Measurements from ENCODE around the gene SPRR1B.
"Not testable (repeated sequence)": the region's sequence is repeated elsewhere in the genome, so short reads cannot be mapped to it uniquely, and the experiment has no call there.

SPRR1B gene, protein sequence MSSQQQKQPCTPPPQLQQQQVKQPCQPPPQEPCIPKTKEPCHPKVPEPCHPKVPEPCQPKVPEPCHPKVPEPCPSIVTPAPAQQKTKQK

GRCh38 chr1:153030895-153031294 is at the start of gene SPRR1B:
Gene SPRR1B, plus strand, starts transcription at chr1:153031203. Its CDS starts 1,143 bp downstream, at chr1:153032346.
- DNase-seq = no peak

DNA sequence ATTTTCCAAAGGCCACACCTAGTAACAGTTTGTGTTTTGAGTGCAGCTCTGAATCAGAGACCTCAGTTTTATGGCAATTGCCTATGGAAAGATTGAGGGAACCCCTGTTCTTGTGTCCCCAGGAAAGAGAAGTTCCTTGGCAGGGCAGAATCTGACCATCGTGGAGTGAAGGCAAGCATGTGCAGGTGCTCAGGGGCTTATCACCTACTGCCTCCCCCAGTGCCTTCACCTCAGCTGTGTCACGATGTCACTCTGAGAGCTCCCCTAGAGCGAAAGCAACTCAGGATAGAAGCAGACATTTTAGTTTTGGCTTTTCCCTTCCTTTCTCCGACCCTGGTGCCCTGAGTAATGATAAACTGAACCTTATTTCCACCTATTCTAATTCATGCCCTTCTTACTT is 48.9 kb upstream of the SPRR1B start:
- DNase-seq = no peak

- DNase-seq = no peak
Measured at GRCh38 chr1:152983234-152983633, 47.8 kb upstream of the SPRR1B start.

GRCh38 chr1:152983743-152984142 is 47.3 kb upstream of the SPRR1B start, which contains the start of gene SPRR1A:
Gene SPRR1A, plus strand, starts transcription at chr1:152984081. Its CDS starts 1,150 bp downstream, at chr1:152985231.
- DNase-seq = no peak

DNA sequence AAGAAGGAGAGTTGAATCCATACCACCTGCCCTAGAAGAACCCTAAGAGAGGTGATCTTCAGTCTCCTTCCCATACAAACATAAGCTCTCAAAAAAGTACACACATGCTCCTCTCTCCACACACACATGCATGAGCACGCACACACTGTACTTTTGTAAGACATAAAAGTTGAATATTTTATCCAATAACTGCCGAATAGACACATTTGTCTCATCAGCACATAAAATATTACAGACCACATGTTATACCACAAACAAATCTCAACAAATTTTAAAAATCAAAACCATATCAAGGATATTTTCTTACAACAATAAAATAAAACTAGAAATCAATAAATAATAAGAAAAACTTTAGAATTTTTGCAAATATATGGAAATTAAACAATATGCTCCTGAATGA is 44.4 kb upstream of the SPRR1B start:
- DNase-seq = no peak

GRCh38 chr1:152993186-152993585 is 37.8 kb upstream of the SPRR1B start:
- DNase-seq = no peak

GRCh38 chr1:152995842-152996241 is 35.2 kb upstream of the SPRR1B start:
- DNase-seq = no peak

DNA sequence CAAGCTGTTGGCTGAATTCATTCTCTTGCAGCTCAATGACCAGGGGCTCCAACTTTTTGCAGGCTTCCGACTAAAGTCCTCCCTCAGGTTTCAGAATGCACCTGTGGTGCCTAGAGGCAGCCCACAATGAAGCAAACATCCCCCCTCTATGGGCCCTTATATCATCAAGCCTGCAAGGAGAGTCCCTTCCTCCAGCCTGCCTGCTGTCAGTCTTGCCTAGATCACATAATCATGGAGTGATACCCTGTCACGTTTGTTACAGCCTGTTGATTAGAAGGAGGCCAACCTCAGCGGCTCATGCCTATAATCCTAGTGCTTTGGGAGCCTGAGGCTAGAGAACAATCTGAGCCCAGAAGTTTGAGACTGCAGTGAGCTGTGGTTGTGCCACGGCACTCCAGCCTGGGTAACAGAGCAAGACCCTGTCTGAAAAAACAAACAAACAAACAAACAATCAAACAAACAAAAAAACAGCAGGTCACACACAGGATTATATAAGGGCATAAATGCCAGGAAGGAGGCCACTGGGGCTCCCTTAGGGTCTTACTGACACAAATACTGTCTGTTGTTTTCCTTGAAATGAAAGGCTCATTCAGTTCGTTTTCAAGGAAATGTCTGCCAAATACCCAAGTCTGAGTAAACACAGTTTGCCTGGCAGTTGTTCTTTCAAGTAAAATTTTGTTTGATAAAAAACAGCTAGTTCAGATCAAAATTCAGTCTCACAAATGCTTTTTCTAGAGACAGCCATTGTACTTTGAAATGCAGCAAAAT is 34.2 kb upstream of the SPRR1B start:
- no peak for DNase-seq

- DNase-seq = no peak
Measured at GRCh38 chr1:152997901-152998300, 33.1 kb upstream of the SPRR1B start.

DNA sequence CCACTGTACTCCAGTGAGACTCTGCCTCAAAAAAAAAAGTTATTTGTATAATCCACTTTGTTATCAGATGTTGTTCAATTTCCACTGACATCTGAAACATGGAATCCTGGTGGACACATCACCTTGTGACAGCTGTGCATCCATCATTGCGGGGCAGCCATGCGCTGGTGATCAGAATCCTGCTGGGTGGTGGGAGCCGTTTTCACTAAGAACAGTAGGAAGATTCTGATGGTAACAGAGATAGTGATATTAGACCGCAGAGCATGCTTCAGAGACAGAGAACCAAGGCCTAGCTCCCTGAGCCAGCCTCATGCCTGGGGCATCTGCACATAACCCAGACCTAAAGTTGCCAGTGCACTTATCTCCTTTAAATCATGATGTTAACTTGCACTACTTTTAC is 32.5 kb upstream of the SPRR1B start:
- no peak for DNase-seq

GRCh38 chr1:152999818-153000217 is 31.2 kb upstream of the SPRR1B start:
- DNase-seq = no peak

- no peak for DNase-seq
Measured at GRCh38 chr1:153000294-153000693, 30.7 kb upstream of the SPRR1B start.

DNA sequence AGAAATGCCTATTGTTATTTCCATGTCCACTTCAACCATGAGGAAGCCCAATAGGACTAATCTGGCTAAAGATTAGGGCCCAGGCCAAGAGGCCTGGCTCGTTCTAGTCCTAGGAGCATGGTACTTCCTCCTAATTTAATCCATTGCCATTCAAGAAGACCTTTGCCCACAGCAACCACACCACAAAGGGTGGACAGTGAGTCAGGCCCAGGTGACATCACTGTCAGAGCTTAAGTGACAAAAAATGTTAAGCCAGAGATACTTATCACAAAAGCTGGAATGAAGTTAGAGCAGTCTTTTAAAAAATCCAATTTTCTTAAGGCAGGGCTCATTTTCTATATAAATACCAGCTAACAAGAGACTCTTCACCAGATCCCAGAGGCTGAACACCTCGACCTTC is 29.6 kb upstream of the SPRR1B start, which contains the start of gene SPRR3:
TSS of gene SPRR3 (plus strand) at position 368 of the 400 bp plus-strand sequence. CDS start 1,272 bp downstream, outside the sequence.
- no peak for DNase-seq

- not testable (repeated sequence) for DNase-seq
Measured at GRCh38 chr1:153011235-153011758, 19.7 kb upstream of the SPRR1B start.

DNA sequence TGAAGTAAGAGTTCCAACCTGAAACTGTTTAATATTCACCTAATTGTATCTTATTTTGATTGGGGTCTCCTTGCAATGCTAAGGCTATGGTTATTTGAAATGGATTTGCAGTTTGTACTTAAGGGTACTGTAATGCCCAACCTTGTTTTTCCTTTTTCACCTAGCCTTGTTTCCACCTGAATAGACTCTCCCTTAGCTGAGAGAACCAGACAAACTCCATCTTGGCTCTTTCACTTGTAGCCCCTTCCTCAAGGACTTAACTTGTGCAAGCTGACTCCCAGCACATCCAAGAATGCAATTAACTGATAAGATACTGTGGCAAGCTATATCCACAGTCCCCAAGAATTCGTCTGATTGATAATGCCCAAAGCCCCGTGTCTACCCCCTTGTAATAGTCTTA is 9.2 kb upstream of the SPRR1B start:
- DNase-seq = not testable (repeated sequence)

DNA sequence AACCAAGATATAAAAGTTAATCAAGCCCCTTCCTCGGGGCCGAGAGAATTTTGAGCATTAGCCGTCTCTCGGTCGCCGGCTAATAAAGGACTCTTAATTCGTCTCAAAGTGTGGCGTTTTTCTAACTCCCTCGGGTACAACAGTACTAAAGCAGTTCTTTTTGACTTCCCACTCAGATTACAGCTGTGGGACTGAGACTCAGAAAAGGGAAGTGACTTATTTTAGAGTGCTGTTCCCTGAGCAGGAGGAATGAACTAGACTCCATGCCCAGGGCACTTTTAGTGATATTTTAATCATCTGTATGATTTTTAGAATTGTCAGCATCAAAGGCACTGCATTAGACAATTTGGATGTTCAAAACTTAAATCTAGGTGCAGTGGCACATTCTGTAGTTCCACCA is 8.7 kb upstream of the SPRR1B start:
- not testable (repeated sequence) for DNase-seq

- no peak for DNase-seq
Measured at GRCh38 chr1:153023109-153023508, 7.9 kb upstream of the SPRR1B start.

GRCh38 chr1:153024413-153024812 is 6.6 kb upstream of the SPRR1B start:
- DNase-seq = no peak

DNA sequence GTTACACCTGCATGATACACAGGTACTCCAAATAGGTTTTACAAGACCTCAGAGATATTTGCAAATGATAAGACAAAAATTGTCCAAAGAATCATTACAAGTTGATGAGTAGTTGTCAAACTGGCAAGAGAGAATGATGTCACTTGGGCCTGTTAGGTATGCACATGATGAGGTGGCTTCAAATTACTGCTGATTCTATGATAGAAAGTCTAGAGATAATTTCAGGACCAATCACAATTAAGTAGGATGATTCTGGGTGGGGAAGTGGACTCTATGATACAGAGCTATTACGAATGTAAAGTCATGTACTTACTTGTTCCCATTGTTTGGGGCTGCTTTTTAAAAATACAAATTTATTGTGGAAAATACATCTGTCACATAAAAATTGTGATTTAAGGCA is 5.2 kb upstream of the SPRR1B start:
- DNase-seq = no peak

DNA sequence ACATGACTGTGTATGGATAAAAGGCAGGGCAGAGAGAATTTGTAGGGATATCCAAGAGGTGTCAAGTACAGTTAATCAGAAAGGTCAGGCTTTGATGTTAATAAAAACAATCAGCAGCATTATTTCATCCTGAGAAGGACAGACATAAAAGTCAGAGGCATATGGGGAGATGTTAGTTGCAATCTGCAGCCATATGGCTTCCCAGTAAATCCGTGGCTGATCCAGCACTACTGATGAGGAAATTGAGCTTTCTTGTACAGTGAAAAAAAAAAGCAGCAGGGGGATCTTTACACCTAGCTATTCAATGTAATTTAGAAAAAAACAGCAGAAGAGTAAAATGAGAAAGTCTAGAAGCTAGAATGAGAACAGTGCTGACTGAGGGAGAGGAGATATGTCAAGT is 2.2 kb upstream of the SPRR1B start:
- no peak for DNase-seq

GRCh38 chr1:153032073-153032472 is 1.1 kb downstream of the SPRR1B start:
- no peak for DNase-seq

DNA sequence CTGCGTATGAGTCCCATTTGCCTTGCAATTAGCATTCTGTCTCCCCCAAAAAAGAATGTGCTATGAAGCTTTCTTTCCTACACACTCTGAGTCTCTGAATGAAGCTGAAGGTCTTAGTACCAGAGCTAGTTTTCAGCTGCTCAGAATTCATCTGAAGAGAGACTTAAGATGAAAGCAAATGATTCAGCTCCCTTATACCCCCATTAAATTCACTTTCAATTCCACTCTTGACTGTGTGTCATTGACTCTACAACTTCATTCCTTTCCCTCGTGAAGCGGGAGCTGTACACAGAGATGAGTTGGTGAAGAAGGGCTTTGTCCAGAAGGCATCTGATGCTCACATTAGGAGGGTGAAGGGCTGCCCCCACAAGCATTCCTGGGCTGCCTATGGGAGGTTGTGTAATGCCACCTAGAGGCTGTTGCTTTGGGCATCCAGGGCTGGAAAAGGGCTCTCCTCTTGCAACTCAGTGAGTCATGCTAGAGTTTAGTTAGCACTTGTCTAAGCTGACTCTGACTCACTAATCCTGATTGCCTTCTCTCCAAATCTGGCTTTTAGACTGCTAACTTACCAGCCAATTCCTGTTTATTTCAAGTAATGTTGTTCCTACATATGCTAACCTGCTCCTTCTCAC is 1.8 kb downstream of the SPRR1B start:
- DNase-seq = peak; percentile 26

DNA sequence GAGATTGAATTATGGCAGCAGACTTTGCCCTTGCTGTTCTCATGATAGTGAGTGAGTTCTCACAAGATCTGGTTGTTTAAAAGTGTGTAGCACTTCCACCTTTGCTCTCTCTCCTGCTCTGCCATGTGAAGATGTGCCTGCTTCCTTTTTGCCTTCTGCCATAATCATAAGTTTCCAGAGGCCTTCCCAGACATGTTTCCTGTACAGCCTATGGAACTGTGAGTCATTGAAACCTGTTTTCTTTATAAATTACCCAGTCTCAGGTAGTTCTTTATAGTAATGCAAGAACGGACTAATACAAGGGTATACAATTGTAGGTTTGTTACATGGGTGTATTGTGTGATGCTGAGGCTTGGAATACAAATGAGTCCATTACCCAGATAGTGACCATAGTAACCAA is 4.2 kb downstream of the SPRR1B start:
- DNase-seq = no peak
